ENCODE results near the gene HNRNPAB. TPM values are rescaled to one million over a fixed set of nuclear protein-coding genes. Genes with fewer than 3 reads are reported as not detected.
"Not testable (repeated sequence)": the region's sequence is repeated elsewhere in the genome, so short reads cannot be mapped to it uniquely, and the experiment has no call there.

The HNRNPAB gene
- total and polyA plus RNA-seq, 2 experiments from 2014 or later = 154 to 224 TPM

GRCh38 chr5:178236126-178236525 lies 31.8 kb downstream of the HNRNPAB start:
- H3K4me3 ChIP-seq = no peak overlapping the region
- no peak for DNase-seq (ENCODE audit: low read depth in 1 of 2, low spot score in 1 of 2)
- TF ChIP-seq CTCF (IDR thresholded peaks at IDR 0.05; ENCODE audit: low read depth, low read length) = no peak
- no peaks in the 10 kb centered on the region for H3K27me3 ChIP-seq
- H3K9me3 ChIP-seq (ENCODE audit: low read depth) = no peaks in the 10 kb centered on the region
- H3K36me3 ChIP-seq = no peaks in the 10 kb centered on the region
- no peak overlapping the region for H3K27ac ChIP-seq
- H3K4me1 ChIP-seq (ENCODE audit: low read depth) = peaks cover 8% of the 10 kb centered on the region

GRCh38 chr5:178236679-178237078 lies 32.3 kb downstream of the HNRNPAB start:
- no peak overlapping the region for H3K4me3 ChIP-seq
- no peaks in the 10 kb centered on the region for H3K27me3 ChIP-seq
- H3K9me3 ChIP-seq (ENCODE audit: low read depth) = no peaks in the 10 kb centered on the region
- no peaks in the 10 kb centered on the region for H3K36me3 ChIP-seq
- TF ChIP-seq CTCF (IDR thresholded peaks at IDR 0.05; ENCODE audit: low read depth, low read length) = no peak
- peaks cover 3% of the 10 kb centered on the region for H3K4me1 ChIP-seq (ENCODE audit: low read depth)
- no peak for DNase-seq (ENCODE audit: low read depth in 1 of 2, low spot score in 1 of 2)
- H3K27ac ChIP-seq = no peak overlapping the region

- Histone ChIP-seq H3K9me3 (ENCODE audit: low read depth) (no peaks in the 10 kb centered on the region), H3K4me3 (no peak overlapping the region), H3K27me3 (no peaks in the 10 kb centered on the region), H3K27ac (no peak overlapping the region), H3K4me1 (ENCODE audit: low read depth) (peaks cover 3% of the 10 kb centered on the region), H3K36me3 (no peaks in the 10 kb centered on the region)
- DNase-seq (ENCODE audit: low read depth in 1 of 2, low spot score in 1 of 2) = no peak
- TF ChIP-seq CTCF (IDR thresholded peaks at IDR 0.05; ENCODE audit: low read depth, low read length) = no peak
These were observed 33.3 kb downstream of the HNRNPAB start for GRCh38 chr5:178237431-178238312.

- Histone ChIP-seq H3K27me3 (no peaks in the 10 kb centered on the region), H3K36me3 (no peaks in the 10 kb centered on the region), H3K9me3 (ENCODE audit: low read depth) (no peaks in the 10 kb centered on the region), H3K27ac (no peak overlapping the region), H3K4me3 (no peak overlapping the region), H3K4me1 (ENCODE audit: low read depth) (no peaks in the 10 kb centered on the region)
- no peak for TF ChIP-seq CTCF (IDR thresholded peaks at IDR 0.05; ENCODE audit: low read depth, low read length)
- no peak for DNase-seq (ENCODE audit: low read depth in 1 of 2, low spot score in 1 of 2)
These were observed 33.9 kb downstream of the HNRNPAB start for GRCh38 chr5:178238313-178238635.

GRCh38 chr5:178238711-178239592 lies 34.6 kb downstream of the HNRNPAB start:
- TF ChIP-seq CTCF (IDR thresholded peaks at IDR 0.05; ENCODE audit: low read depth, low read length) = no peak
- Histone ChIP-seq H3K27ac (peak overlapping the region; percentile 11), H3K4me1 (ENCODE audit: low read depth) (no peaks in the 10 kb centered on the region), H3K36me3 (no peaks in the 10 kb centered on the region), H3K27me3 (no peaks in the 10 kb centered on the region), H3K9me3 (ENCODE audit: low read depth) (no peaks in the 10 kb centered on the region), H3K4me3 (no peak overlapping the region)
- DNase-seq (ENCODE audit: low read depth in 1 of 2, low spot score in 1 of 2) = no peak

GRCh38 chr5:178239626-178240301 lies 35.4 kb downstream of the HNRNPAB start:
- H3K4me3 ChIP-seq; H3K27ac ChIP-seq; DNase-seq (ENCODE audit: low read depth in 1 of 2, low spot score in 1 of 2); H3K27me3 ChIP-seq; H3K9me3 ChIP-seq (ENCODE audit: low read depth); H3K4me1 ChIP-seq (ENCODE audit: low read depth); H3K36me3 ChIP-seq: not testable (repeated sequence)

All from cardiac muscle cell (in vitro differentiated cells and primary cell).